ENCODE measurements around the gene COPS7A.

DNA sequence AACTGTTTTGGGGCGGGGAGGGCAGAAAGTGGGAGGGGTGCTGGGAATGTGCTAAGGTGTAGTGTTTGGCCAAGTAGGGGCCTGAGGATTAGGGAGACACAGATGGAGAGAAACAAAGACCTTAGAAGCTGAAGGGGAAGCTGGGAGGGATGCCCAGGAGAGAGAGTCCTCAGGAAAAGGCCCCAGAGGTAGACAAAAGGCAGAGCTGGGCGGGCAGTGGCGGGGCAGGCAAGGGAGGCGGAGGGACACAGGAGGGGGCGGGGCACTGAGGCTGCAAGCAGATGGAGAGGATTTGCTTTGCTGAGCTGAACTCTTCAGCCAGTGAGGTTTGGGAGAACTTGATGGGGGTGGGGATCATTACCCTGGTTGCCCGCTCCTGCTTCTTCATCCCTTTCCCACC lies 45.1 kb downstream of the COPS7A start:
- TF ChIP-seq TAF1 (IDR thresholded peaks at IDR 0.05; ENCODE audit: borderline replicate concordance, insufficient read depth, low read length), result no peak
- TF ChIP-seq, protein P1, sequence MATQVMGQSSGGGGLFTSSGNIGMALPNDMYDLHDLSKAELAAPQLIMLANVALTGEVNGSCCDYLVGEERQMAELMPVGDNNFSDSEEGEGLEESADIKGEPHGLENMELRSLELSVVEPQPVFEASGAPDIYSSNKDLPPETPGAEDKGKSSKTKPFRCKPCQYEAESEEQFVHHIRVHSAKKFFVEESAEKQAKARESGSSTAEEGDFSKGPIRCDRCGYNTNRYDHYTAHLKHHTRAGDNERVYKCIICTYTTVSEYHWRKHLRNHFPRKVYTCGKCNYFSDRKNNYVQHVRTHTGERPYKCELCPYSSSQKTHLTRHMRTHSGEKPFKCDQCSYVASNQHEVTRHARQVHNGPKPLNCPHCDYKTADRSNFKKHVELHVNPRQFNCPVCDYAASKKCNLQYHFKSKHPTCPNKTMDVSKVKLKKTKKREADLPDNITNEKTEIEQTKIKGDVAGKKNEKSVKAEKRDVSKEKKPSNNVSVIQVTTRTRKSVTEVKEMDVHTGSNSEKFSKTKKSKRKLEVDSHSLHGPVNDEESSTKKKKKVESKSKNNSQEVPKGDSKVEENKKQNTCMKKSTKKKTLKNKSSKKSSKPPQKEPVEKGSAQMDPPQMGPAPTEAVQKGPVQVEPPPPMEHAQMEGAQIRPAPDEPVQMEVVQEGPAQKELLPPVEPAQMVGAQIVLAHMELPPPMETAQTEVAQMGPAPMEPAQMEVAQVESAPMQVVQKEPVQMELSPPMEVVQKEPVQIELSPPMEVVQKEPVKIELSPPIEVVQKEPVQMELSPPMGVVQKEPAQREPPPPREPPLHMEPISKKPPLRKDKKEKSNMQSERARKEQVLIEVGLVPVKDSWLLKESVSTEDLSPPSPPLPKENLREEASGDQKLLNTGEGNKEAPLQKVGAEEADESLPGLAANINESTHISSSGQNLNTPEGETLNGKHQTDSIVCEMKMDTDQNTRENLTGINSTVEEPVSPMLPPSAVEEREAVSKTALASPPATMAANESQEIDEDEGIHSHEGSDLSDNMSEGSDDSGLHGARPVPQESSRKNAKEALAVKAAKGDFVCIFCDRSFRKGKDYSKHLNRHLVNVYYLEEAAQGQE (IDR thresholded peaks at IDR 0.05; ENCODE audit: insufficient read depth in 1 of 2, low read depth in 2 of 2, low read length in 2 of 2), result no peak
- no peak for TF ChIP-seq POLR2AphosphoS5 (IDR thresholded peaks at IDR 0.05; ENCODE audit: low read depth, low read length)

All from PFSK-1 (cell line).